Type B pancreatic cell (in vitro differentiated cells): ENCODE data around the gene CMKLR1. TPM values are rescaled to one million over a fixed set of nuclear protein-coding genes. Genes with fewer than 3 reads are reported as not detected.

Source experiments
- DNase-seq: peaks from one replicate; pipeline ENCODE4 v3.0.0; 2021; ENCODE audit warnings: mixed read lengths; ENCODE audit not compliant: unreplicated experiment; ENCODE audit errors: extremely low spot score
- H3K27ac Mint-ChIP-seq: 2 replicates; pipeline ENCODE4 v1.8.0; 2021; ENCODE audit warnings: mild to moderate bottlenecking, mixed read lengths
- H3K27me3 Mint-ChIP-seq: 2 replicates; pipeline ENCODE4 v1.8.0; 2021; ENCODE audit warnings: mixed read lengths
- H3K36me3 Mint-ChIP-seq: 2 replicates; pipeline ENCODE4 v1.8.0; 2021; ENCODE audit warnings: mixed read lengths
- H3K4me1 Mint-ChIP-seq: one replicate; pipeline ENCODE4 v1.8.0; 2021; ENCODE audit warnings: mixed read lengths; ENCODE audit not compliant: unreplicated experiment
- H3K4me3 Mint-ChIP-seq: 2 replicates; pipeline ENCODE4 v1.8.0; 2021; ENCODE audit warnings: mild to moderate bottlenecking, mixed read lengths
- H3K9me3 Mint-ChIP-seq: 2 replicates; pipeline ENCODE4 v1.8.0; 2021; ENCODE audit warnings: mixed read lengths
- total RNA-seq: library from RNA; stranded (reverse); gene quantifications from 2 replicates; pipeline ENCODE4 v1.2.1, GENCODE V29; 2021; ENCODE audit warnings: low replicate concordance
- TF ChIP-seq, protein P1 (sequence below): fragments of 200-600 bp; sonication (generic); conservative IDR thresholded peaks from 2 replicates; pipeline ENCODE4 v1.5.0; 2021; ENCODE audit warnings: antibody characterized with exemption, mild to moderate bottlenecking

The CMKLR1 gene
- total RNA-seq, 1 donor from 2014 or later = 0.97 TPM

DNA sequence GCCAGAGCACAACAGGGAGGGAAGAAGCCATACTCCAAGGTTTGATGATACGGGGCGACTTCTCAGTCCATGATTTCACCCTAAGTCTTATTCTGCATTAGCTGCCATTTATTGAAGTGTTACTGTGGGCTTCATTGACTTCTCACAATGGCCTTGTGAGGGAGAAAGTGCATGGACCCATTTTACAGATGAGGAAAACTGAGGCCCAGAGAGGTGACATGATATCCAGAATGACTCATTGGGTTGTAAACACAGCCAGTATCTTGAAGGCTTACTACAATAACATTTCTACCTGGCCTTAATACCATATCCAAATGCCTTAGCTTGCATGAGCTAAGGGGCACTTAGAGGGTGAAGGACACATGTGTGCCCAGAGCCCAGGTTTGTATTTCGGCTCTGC is 100.6 kb downstream of the CMKLR1 start:
- no peak overlapping the region for H3K27ac Mint-ChIP-seq
- TF ChIP-seq, protein P1, sequence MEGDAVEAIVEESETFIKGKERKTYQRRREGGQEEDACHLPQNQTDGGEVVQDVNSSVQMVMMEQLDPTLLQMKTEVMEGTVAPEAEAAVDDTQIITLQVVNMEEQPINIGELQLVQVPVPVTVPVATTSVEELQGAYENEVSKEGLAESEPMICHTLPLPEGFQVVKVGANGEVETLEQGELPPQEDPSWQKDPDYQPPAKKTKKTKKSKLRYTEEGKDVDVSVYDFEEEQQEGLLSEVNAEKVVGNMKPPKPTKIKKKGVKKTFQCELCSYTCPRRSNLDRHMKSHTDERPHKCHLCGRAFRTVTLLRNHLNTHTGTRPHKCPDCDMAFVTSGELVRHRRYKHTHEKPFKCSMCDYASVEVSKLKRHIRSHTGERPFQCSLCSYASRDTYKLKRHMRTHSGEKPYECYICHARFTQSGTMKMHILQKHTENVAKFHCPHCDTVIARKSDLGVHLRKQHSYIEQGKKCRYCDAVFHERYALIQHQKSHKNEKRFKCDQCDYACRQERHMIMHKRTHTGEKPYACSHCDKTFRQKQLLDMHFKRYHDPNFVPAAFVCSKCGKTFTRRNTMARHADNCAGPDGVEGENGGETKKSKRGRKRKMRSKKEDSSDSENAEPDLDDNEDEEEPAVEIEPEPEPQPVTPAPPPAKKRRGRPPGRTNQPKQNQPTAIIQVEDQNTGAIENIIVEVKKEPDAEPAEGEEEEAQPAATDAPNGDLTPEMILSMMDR = no peak

More for the DNA sequence above, 100.6 kb downstream of the CMKLR1 start:
- no peak for DNase-seq
- H3K4me1 Mint-ChIP-seq = peaks cover 17% of the 10 kb centered on the region
- peaks cover 8% of the 10 kb centered on the region for H3K36me3 Mint-ChIP-seq
- H3K27me3 Mint-ChIP-seq = peaks cover 45% of the 10 kb centered on the region
- no peaks in the 10 kb centered on the region for H3K9me3 Mint-ChIP-seq
- H3K4me3 Mint-ChIP-seq = no peak overlapping the region

Other genes with a start within 250 kb of the CMKLR1 start
- 5.0 and 72.9 TPM in 2 replicates for gene WSCD2, start 210.0 kb downstream of the CMKLR1 start, total RNA-seq
- 4.7 and 4.9 TPM in 2 replicates for gene FICD, start 176.0 kb upstream of the CMKLR1 start, total RNA-seq
- gene SART3, start 221.9 kb upstream of the CMKLR1 start, total RNA-seq = 48.5 and 72.6 TPM in 2 replicates
- gene ISCU, start 223.3 kb upstream of the CMKLR1 start, total RNA-seq = 78.9 and 106 TPM in 2 replicates